ENCODE data around the gene TMPRSS9. TPM values are rescaled to one million over a fixed set of nuclear protein-coding genes. Genes with fewer than 3 reads are reported as not detected.

Gene TMPRSS9
- total RNA-seq, 4 donors from 2014 or later, result 0.12 TPM; not detected in 3

GRCh38 chr19:2329501-2329916, 30.6 kb upstream of the TMPRSS9 start:
- DNase-seq (ENCODE audit: low spot score) (no peak), ATAC-seq (ENCODE audit: low FRiP score) (no peak)
- TF ChIP-seq, protein P1, sequence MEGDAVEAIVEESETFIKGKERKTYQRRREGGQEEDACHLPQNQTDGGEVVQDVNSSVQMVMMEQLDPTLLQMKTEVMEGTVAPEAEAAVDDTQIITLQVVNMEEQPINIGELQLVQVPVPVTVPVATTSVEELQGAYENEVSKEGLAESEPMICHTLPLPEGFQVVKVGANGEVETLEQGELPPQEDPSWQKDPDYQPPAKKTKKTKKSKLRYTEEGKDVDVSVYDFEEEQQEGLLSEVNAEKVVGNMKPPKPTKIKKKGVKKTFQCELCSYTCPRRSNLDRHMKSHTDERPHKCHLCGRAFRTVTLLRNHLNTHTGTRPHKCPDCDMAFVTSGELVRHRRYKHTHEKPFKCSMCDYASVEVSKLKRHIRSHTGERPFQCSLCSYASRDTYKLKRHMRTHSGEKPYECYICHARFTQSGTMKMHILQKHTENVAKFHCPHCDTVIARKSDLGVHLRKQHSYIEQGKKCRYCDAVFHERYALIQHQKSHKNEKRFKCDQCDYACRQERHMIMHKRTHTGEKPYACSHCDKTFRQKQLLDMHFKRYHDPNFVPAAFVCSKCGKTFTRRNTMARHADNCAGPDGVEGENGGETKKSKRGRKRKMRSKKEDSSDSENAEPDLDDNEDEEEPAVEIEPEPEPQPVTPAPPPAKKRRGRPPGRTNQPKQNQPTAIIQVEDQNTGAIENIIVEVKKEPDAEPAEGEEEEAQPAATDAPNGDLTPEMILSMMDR (IDR thresholded peaks at IDR 0.05), result no peak

GRCh38 chr19:2330255-2330631, 29.8 kb upstream of the TMPRSS9 start:
- DNase-seq (ENCODE audit: low spot score), result no peak

GRCh38 chr19:2330632-2331284, 29.3 kb upstream of the TMPRSS9 start:
- no peak for ATAC-seq (ENCODE audit: low FRiP score)
- DNase-seq (ENCODE audit: low spot score), result no peak
- TF ChIP-seq, protein P1 (IDR thresholded peaks at IDR 0.05), result no peak

More at GRCh38 chr19:2330255-2330631, 29.8 kb upstream of the TMPRSS9 start:
- TF ChIP-seq, protein P1 (IDR thresholded peaks at IDR 0.05), result no peak
- no peak for ATAC-seq (ENCODE audit: low FRiP score)

GRCh38 chr19:2331601-2332246, 28.3 kb upstream of the TMPRSS9 start:
- TF ChIP-seq, protein P1 (IDR thresholded peaks at IDR 0.05), result no peak
- ATAC-seq (ENCODE audit: low FRiP score) (no peak), DNase-seq (ENCODE audit: low spot score) (no peak)

- no peak for DNase-seq (ENCODE audit: low spot score)
- TF ChIP-seq, protein P1 (IDR thresholded peaks at IDR 0.05), result no peak
- ATAC-seq (ENCODE audit: low FRiP score), result no peak
These were observed 27.6 kb upstream of the TMPRSS9 start for GRCh38 chr19:2332341-2333026.

DNA sequence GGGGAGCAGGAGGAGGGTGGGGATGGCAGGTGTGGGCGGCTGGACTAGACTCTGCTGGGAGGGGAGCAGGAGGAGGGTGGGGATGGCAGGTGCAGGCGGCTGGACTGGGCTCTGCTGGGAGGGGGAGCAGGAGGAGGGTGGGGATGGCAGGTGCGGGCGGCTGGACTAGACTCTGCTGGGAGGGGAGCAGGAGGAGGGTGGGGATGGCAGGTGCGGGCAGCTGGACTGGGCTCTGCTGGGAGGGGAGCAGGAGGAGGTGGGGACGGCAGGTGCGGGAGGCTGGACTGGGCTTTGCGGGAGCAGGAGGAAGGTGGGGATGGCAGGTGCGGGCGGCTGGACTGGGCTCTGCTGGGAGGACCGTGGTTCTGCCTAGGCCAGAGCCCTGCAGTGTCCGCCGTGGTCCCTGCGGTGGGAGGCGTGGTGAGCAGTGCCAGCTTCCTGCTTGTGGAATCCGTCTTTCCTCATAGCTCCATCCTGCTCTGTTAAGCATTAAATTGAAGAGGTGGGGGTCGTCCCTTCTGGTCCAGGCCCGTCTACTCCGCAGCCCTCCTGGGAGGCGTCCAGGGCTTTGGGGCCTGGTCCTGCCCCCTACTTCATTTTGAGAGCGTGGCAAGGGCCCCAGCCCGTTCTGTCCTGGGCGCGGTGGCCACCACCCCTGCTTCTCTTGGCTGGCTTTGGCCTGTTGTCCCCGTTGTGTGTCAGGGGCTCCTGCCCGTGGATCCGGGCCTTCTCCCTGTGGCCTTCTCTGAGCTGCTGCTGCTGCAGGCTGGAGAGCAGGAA, 26.8 kb upstream of the TMPRSS9 start:
- no peak for DNase-seq (ENCODE audit: low spot score)
- ATAC-seq (ENCODE audit: low FRiP score), result no peak
- TF ChIP-seq, protein P1 (IDR thresholded peaks at IDR 0.05), result no peak
